T-helper 1 cell treated with Interleukin-12 subunit alpha and Interleukin-12 subunit beta and Interleukin-4 antibody, amounts not matched to agents 30 μg/mL and 1 μg/mL, for 36 hours (primary cell): ENCODE data around the gene CXCR6.
A peak's percentile ranks its signal among the peaks of the same experiment; 100 is the strongest.

ENCODE experiments used
- H3K27ac Mint-ChIP-seq: one replicate; pipeline ENCODE4 v1.8.0; 2021; ENCODE audit warnings: mild to moderate bottlenecking, mixed read lengths
- H3K27me3 Mint-ChIP-seq: one replicate; pipeline ENCODE4 v1.8.0; 2021; ENCODE audit warnings: low read depth, mixed read lengths
- H3K36me3 Mint-ChIP-seq: one replicate; pipeline ENCODE4 v1.8.0; 2021; ENCODE audit warnings: low read depth, mixed read lengths
- H3K4me1 Mint-ChIP-seq: one replicate; pipeline ENCODE4 v1.8.0; 2021; ENCODE audit warnings: low read depth, mixed read lengths
- H3K4me3 Mint-ChIP-seq: one replicate; pipeline ENCODE4 v1.8.0; 2021; ENCODE audit warnings: mild to moderate bottlenecking, moderate library complexity, mixed read lengths
- H3K9me3 Mint-ChIP-seq: one replicate; pipeline ENCODE4 v1.8.0; 2021; ENCODE audit warnings: mixed read lengths

Gene CXCR6

DNA sequence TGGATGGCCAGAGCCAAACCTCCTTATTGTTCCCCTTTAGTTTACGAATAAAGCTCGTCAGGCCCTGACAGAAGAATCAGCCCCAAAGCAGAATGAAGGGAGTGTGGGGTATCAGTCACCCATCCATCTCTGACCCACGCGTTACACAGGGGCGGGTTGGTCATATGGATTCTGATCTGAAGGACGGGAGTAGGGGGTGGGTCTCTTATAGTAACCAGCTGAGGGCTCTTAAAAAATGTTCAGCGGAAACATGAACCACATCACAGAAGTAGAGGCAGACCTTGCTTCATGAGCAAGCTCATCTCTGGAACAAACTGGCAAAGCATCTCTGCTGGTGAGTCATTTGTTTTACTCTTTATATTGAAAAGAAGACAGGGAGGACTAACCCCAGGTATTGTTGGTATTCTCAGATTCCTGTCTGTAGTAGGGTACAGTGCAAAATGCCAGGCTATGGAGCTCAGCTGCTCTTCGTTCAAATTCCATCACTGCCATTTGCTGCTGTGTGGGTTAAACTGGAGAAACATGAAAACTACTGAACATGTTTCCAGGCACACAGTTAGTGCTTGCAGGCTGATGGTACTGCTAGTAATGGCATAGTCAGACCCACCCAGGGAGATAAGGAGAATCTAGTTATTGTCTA, at the start of gene CXCR6:
Gene CXCR6, plus strand, starts transcription at position 258 of the 640 bp plus-strand sequence. CDS start 3,018 bp downstream, outside the sequence.
- Mint-ChIP-seq H3K27me3 (no peaks in the 10 kb centered on the region), H3K4me3 (peak within 1 kb of the TSS; percentile 90), H3K9me3 (peaks cover 13% of the 10 kb centered on the region)

GRCh38 chr3:45894015-45894414, 49.2 kb upstream of the CXCR6 start:
- Mint-ChIP-seq H3K9me3 (no peaks in the 10 kb centered on the region), H3K4me3 (no peak overlapping the region), H3K36me3 (peaks cover 4% of the 10 kb centered on the region), H3K27ac (no peak overlapping the region), H3K4me1 (peaks cover 6% of the 10 kb centered on the region), H3K27me3 (peaks cover 69% of the 10 kb centered on the region)

More for the DNA sequence above, at the start of gene CXCR6:
- Mint-ChIP-seq H3K36me3 (peaks cover 73% of the 10 kb centered on the region), H3K4me1 (peaks cover 83% of the 10 kb centered on the region), H3K27ac (peak within 1 kb of the TSS; percentile 95)

DNA sequence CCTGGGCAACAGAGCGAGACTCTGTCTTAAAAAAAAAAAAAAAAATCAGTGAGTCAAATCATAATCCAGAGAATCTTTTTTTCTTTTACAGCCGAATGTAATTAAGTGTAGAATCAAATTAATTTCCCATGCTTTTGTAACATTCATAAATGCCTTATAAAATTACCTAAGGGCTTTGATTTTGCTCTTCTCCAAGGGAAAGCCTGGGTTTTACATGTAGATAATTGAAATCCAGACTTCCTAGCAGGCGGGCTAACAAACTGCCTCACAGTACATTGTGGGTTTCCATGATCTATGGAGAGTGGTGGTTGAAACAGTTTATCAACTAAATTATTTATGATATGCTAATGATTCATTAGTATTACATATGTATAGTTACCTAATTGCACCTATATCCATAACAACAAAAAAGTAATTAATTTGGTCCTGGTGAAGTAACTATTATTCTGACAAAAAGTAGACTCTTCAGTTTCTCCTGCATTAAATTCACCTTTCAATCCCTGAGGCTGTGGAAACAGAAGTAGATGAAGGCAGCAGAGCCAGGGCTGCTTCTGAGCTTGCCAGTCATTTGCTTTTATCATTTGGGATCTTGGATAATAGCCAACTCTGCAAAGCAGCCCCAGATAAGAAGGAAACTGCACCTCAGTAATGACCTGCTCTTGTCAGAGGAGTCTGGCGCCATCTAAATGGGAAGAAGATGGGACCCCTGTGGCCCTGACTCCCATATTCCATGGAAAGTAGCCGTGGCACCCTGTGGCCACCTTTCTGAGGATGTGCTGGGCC, 47.4 kb upstream of the CXCR6 start:
- Mint-ChIP-seq H3K4me3 (no peak overlapping the region), H3K27me3 (peaks cover 60% of the 10 kb centered on the region), H3K36me3 (peaks cover 4% of the 10 kb centered on the region), H3K9me3 (no peaks in the 10 kb centered on the region), H3K4me1 (peaks cover 4% of the 10 kb centered on the region), H3K27ac (no peak overlapping the region)

- H3K4me3 Mint-ChIP-seq, result no peak overlapping the region
- H3K27ac Mint-ChIP-seq, result no peak overlapping the region
- no peaks in the 10 kb centered on the region for H3K36me3 Mint-ChIP-seq
- H3K9me3 Mint-ChIP-seq, result no peaks in the 10 kb centered on the region
- peaks cover 53% of the 10 kb centered on the region for H3K27me3 Mint-ChIP-seq
- H3K4me1 Mint-ChIP-seq, result peaks cover 4% of the 10 kb centered on the region
Observed at GRCh38 chr3:45896956-45897355, 46.3 kb upstream of the CXCR6 start.

DNA sequence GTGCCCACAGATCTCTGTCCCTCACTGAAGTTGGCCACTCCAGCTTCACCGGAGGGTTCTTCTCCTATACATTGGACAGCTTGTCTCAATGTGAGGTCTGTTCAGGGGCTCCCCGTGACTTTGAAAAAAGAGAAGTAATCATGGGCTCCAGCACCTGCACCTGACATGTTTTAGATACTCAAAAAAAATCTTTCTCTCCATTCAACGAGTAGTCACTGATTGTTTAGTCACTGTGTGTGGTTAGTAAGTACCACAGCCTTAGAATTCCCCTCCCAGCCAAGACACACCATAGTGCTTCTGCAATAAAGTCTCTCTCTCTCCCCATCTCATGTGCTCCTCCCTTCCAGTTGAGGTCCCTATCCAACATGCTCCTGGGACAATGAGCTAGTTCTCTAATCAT, 38.3 kb upstream of the CXCR6 start:
- Mint-ChIP-seq H3K36me3 (peaks cover 26% of the 10 kb centered on the region), H3K4me3 (no peak overlapping the region), H3K27ac (no peak overlapping the region), H3K27me3 (peaks cover 19% of the 10 kb centered on the region), H3K4me1 (peaks cover 29% of the 10 kb centered on the region), H3K9me3 (peaks cover 7% of the 10 kb centered on the region)

- Mint-ChIP-seq H3K4me3 (no peak overlapping the region), H3K36me3 (peaks cover 33% of the 10 kb centered on the region)
Observed at GRCh38 chr3:45905755-45906154, 37.5 kb upstream of the CXCR6 start.

GRCh38 chr3:45906681-45907407, 36.4 kb upstream of the CXCR6 start:
- Mint-ChIP-seq H3K9me3 (peaks cover 7% of the 10 kb centered on the region), H3K36me3 (peaks cover 33% of the 10 kb centered on the region), H3K4me3 (no peak overlapping the region), H3K27me3 (peaks cover 28% of the 10 kb centered on the region), H3K27ac (no peak overlapping the region), H3K4me1 (peaks cover 34% of the 10 kb centered on the region)

More at GRCh38 chr3:45905755-45906154, 37.5 kb upstream of the CXCR6 start:
- Mint-ChIP-seq H3K9me3 (peaks cover 7% of the 10 kb centered on the region), H3K27ac (no peak overlapping the region), H3K27me3 (peaks cover 25% of the 10 kb centered on the region), H3K4me1 (peaks cover 34% of the 10 kb centered on the region)

- H3K4me3 Mint-ChIP-seq, result peak overlapping the region; percentile 44
- peaks cover 31% of the 10 kb centered on the region for H3K27me3 Mint-ChIP-seq
- H3K27ac Mint-ChIP-seq, result peak overlapping the region; percentile 37
- H3K36me3 Mint-ChIP-seq, result peaks cover 36% of the 10 kb centered on the region
- peaks cover 34% of the 10 kb centered on the region for H3K4me1 Mint-ChIP-seq
- peaks cover 7% of the 10 kb centered on the region for H3K9me3 Mint-ChIP-seq
Observed at GRCh38 chr3:45907769-45908705, 35.2 kb upstream of the CXCR6 start.

DNA sequence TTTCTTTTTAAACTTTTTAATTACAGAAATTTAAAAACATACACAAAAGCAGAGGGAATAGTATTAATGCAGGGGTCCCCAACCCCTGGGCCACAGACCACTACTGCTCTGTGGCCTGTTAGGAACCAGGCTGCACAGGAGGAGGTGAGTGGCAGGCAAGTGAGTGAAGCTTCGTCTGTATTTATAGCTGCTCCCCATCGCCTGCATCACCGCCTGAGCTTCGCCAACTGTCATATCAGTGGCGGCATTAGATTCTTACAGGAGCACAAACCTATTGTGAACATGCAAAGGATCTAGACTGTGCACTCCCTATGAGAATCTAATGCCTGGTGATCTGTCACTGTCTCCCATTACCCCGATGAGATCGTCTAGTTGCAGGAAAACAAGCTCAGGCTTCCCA, 34.5 kb upstream of the CXCR6 start:
- H3K9me3 Mint-ChIP-seq, result peaks cover 7% of the 10 kb centered on the region
- H3K4me3 Mint-ChIP-seq, result peak overlapping the region; percentile 44
- peaks cover 36% of the 10 kb centered on the region for H3K36me3 Mint-ChIP-seq
- H3K27me3 Mint-ChIP-seq, result peaks cover 38% of the 10 kb centered on the region
- H3K27ac Mint-ChIP-seq, result no peak overlapping the region
- H3K4me1 Mint-ChIP-seq, result peaks cover 34% of the 10 kb centered on the region

DNA sequence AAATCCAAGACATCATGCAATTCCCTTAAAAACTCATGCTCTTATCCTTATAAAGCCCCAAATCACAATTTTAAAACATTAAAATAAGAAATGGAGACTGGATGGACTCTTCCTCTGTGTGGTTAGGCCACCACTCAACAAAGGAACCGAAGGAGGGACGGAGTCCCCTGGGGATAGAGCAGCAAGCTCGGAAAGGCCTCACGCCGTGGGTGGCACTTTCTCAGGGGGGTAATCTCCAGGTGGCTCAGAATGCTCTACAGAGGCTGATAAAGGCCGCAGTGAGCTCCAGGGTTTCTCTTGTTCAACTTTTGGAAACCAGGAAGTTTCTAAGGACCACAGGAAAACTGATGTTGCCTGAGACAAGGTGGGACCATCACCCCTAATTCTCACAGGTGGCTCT, 33.7 kb upstream of the CXCR6 start:
- Mint-ChIP-seq H3K27me3 (peaks cover 42% of the 10 kb centered on the region), H3K27ac (peak overlapping the region; percentile 29), H3K4me1 (peaks cover 34% of the 10 kb centered on the region), H3K9me3 (peaks cover 7% of the 10 kb centered on the region), H3K36me3 (peaks cover 36% of the 10 kb centered on the region), H3K4me3 (no peak overlapping the region)

GRCh38 chr3:45910892-45911291, 32.4 kb upstream of the CXCR6 start:
- Mint-ChIP-seq H3K9me3 (peaks cover 5% of the 10 kb centered on the region), H3K4me3 (no peak overlapping the region), H3K27ac (no peak overlapping the region), H3K4me1 (peaks cover 37% of the 10 kb centered on the region), H3K36me3 (peaks cover 27% of the 10 kb centered on the region), H3K27me3 (peaks cover 52% of the 10 kb centered on the region)

DNA sequence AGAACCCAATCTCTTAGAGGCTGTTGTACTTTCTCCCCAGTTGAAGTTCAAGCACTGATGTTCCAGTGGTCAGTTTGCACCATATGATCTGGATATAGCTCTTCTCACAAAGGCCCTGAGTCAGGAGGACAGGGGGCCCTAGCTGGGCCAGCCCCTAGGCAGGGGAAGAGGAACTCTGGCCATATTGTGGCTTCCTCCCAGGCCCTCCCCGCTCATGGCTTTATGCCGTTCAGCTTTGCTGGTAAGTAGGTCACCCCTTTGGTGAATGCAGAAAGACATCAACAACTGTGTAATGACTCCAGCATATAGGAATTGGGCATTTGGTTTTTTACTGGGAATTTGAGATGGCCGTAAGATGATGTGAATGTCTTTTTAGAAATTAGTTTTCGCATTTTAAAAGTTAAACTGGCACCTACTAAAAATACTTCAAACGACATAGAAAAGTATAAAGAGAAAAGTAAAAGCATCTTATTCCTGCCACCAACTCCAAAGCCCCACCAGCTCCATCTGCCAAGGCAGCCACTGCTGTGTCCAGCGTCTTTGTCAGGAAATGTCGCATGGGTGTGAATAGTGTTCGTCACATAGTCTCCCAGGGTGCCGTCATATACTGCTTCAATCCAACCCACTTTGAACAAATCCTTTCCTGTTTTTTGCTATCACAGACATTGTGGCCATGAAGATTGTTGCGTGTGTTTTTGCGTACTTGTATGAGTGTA, 31.6 kb upstream of the CXCR6 start:
- Mint-ChIP-seq H3K4me3 (no peak overlapping the region), H3K4me1 (peaks cover 42% of the 10 kb centered on the region), H3K9me3 (peaks cover 2% of the 10 kb centered on the region), H3K36me3 (peaks cover 26% of the 10 kb centered on the region), H3K27me3 (peaks cover 54% of the 10 kb centered on the region), H3K27ac (no peak overlapping the region)

GRCh38 chr3:45912435-45912834, 30.8 kb upstream of the CXCR6 start:
- Mint-ChIP-seq H3K4me3 (no peak overlapping the region), H3K36me3 (peaks cover 21% of the 10 kb centered on the region), H3K27ac (no peak overlapping the region), H3K9me3 (no peaks in the 10 kb centered on the region), H3K4me1 (peaks cover 38% of the 10 kb centered on the region), H3K27me3 (peaks cover 54% of the 10 kb centered on the region)
